NCI-H187 (cell line): ENCODE measurements around the gene CCDC196.
"Not testable (repeated sequence)": the region's sequence is repeated elsewhere in the genome, so short reads cannot be mapped to it uniquely, and the experiment has no call there.

ENCODE experiments used
- DNase-seq, 2 experiments: peaks; one replicate each; lab custom pipeline; 2025; lab: John Stamatoyannopoulos, UW

CCDC196 gene

GRCh38 chr14:66495218-66496098, 9.3 kb downstream of the CCDC196 start:
- peak in 1 of 2 experiments; percentile 21 for DNase-seq

DNA sequence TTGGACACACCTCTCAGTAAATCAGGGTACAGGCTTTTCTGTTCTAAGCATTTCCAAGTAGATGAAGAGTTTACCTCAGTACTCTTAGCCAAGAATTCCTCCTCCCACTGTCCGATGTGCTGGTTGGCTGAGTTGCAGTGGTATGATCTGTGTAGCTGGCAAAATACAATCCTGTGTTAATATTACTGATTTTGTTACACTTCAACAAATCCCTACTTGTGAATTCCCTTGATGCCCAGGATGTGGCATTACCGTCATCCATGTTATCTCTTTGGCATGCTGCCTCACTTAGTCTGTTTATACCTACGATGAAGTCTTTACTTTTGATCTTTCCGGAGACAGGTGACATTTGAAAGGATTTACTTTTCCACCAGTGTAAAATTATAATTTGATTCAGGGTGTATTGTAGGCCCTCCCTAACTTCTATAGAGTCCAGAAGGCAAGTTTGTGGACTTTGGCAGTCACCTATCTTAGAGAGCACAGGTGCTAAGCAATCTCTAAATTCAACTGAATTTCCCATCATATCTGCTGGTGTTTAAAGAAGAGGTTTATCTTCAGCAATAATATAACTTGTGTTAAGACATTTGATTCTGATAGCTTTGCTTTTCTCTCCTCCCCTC, 10.1 kb downstream of the CCDC196 start:
- DNase-seq, result no peak

GRCh38 chr14:66496911-66497310, 10.7 kb downstream of the CCDC196 start:
- DNase-seq, result no peak

GRCh38 chr14:66498311-66498710, 12.1 kb downstream of the CCDC196 start:
- no peak for DNase-seq

DNA sequence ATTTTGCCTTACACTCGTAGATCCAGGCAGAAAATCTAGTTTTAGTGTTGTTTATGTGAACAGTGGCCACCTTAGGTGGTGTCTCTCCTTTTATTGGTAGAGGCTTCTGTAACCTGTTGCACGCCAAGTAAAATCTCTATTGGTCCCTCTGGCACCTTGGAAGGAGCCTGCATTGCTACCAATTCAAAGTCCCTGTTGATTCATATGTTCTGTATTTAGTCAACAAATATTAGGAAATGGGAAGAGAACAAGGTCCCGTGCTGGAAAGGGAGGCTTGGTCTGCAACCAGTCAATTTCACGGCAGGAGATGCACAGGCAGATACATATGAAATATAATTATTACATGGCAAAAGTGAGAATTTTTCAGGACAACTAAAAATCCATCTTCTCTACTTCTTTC, 15.4 kb downstream of the CCDC196 start:
- DNase-seq, result no peak

- not testable (repeated sequence) for DNase-seq
These were observed 16.7 kb downstream of the CCDC196 start for GRCh38 chr14:66502836-66503235.

DNA sequence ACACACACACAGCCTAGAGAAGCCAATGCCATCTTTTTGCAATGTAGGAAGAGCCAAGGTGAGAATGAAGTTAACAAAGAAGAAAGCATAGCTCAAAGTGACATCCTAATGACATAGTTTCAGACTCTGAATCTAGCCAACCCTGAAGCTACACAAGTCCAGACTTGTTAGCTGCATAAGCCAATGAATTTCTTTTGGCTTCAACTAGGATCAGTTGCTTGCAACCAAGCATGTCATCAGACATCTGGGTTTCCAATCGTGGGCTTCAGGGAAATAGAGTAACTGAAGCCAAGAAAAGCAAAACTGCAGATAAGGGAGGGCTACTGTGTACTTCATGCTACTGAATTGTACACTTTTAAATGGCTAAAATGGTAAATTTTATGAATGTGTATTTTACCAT, 17.4 kb downstream of the CCDC196 start:
- DNase-seq, result no peak

GRCh38 chr14:66507181-66507721, 21.1 kb downstream of the CCDC196 start:
- DNase-seq, result peak; percentile 70 to 97

DNA sequence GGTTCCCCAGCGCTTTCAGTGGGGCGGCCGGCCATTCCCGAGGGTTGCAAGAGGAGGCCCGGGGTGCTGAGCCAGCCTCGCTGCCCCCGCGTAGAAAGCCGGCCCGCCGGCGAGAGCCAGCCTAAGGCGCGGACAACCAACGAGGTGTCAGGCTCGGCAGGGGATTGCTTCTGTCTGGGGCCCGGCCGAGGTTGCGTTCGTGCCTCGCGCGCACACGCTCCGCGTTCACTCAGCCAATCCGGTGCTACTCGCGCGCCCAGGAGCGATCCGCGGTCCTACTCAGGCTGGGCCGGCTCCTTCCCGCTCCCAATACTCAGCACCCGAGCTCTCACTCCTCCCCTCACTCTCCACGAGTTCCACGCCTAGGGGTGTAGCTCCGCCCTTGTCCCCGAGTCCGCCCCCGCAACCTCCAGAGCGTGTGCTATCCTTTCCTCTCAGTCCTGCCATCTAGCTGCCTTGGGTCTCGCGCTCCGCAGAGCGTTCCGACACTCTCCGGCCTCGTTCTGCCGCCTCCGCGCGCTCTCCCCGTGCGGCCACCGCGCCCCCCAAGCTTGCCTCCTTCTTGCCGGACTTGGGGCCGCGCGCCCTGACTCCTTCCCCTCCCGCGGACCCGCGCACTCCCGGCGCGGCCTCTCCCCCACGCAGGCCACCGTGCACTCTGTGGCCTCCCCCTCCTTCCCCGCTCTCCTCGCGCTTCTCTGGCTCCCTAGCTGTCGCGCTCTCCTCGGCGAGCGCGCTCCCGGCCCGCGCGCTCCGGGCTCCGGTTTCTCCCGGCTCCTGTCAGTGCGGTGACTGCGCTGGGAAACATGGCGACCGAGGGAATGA, 21.8 kb downstream of the CCDC196 start, which contains the start of gene GPHN:
Gene GPHN, plus strand, starts transcription at position 426 of the 825 bp plus-strand sequence.
- DNase-seq, result peak; percentile 97 to 98

DNA sequence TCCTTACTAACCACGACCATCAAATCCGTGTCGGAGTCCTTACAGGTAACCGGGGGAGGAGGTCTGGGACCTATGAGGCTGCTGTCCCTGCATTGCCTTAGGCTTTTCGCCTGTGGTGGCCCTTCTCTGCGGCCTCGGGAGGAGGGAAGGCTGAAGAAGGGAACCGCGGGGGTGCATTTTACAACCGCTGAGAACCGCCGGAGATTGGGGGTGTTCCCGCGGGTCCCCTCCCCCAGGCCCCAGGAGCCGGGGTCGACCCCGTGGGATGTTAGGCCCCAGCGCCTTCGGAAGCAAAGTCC, 22.3 kb downstream of the CCDC196 start:
- DNase-seq, result no peak

DNA sequence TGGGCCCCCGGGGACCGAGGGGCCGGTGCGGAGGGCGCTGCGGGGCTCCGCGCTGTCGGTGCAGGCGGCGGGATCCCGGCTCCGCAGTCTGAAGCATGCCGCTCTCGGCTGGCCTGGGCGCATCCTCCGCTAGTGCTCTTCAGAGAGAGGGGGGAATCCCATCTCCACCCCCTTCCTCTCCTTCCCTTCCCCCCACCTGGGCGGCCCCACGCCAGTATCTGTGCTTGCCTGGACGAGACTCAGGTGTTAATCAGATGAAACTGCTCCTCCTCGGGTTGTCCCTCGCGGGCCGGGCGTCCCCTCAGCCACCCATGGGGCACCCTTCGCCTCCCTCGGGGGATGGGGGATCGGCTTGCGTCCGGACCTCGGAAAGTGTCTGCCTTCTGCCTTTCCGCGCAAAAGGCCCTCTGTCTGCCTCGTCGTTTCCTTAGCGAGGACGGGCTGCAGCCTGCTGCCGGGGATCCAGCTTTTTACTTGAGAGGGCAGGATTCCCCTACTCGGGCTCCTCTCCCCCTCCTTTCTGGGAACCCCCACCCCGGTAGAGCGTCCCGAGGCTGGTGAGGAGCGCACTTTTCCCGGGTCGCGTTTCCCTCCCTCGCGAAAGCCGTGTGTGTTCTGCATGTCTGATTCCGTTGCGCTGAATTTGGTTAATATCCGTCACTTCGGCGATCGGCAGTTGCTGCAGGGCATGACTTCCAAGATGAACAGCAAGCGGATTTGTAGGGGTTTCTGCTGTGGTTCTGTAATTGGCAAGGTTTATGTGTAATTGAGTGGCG, 22.9 kb downstream of the CCDC196 start:
- peak; percentile 28 to 34 for DNase-seq

- no peak for DNase-seq
These were observed 23.7 kb downstream of the CCDC196 start for GRCh38 chr14:66509874-66510273.

DNA sequence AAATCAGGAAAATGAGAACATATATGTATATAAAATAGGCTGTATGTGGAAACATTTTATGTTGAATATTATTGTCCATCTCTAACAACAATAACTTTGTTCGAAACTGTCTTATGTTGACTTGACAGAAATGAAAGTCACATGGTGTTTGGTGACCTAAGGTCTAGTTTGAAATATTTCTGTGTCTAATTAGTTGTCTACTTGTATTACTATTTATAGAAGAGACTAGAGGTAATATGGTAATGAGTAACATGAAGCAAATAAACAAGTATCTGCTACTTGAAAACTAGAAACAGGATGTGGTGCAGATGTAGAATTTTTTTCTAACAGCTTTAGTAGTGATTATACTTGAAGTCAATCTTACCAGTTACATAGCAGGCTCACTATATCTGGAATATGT, 25.7 kb downstream of the CCDC196 start:
- DNase-seq, result no peak

DNA sequence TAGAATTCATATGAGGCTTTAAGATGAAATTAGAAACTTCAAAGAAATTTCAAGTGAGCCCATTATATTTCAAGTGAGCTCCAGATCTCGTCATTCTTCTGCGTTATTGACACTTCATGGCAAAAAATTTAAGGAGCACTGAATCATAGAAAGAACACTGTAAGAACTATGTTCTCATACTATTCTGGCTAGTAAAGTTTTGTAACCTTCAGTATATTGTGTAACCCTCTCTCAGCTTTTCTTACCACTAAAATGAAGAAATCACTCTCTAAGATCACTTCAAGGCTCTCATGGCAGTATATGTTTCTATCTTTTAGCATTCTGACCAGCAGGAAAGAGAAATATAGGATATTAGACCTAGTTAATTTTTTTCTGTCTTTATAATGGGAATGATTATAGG, 28.0 kb downstream of the CCDC196 start:
- no peak for DNase-seq

DNA sequence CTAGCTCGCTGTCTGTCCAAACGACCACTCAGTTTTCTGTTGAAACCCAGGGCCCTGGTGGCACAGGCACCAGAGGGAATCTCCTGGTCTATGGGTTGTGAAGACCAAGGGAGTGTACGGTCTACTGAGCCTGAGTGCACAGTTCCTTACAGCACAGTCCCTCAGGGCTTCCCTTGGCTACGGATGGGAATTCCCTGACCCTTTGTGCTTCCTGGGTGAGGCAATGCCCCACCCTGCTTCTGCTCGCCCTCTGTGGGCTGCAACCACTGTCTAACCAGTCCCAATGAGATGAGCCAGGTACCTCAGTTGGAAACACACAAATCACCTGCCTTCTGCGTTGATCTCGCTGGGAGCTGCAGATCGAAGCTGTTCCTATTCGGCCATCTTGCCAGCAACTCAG, 44.4 kb downstream of the CCDC196 start:
- no peak for DNase-seq

- no peak for DNase-seq
These were observed 52.9 kb downstream of the CCDC196 start for GRCh38 chr14:66539034-66539433.

DNA sequence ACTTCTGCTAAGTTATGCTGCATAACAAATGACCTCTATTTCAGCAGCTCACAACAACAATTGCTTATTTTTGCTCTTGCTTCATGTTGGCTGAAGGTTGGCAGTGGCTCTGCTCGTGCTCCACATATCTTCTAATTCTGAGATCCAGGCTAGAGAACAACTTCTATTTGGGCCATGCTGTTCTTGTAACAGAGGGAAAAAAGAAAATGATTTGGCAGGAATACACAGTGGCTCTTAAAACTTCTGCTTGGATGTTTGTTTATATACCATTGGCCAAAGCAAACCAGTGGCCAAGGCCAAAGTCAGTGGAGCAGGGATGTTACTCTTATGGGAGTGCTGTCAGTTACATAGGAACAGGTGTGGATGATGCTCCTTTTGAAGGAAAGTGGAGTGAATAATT, 53.9 kb downstream of the CCDC196 start:
- DNase-seq, result no peak

DNA sequence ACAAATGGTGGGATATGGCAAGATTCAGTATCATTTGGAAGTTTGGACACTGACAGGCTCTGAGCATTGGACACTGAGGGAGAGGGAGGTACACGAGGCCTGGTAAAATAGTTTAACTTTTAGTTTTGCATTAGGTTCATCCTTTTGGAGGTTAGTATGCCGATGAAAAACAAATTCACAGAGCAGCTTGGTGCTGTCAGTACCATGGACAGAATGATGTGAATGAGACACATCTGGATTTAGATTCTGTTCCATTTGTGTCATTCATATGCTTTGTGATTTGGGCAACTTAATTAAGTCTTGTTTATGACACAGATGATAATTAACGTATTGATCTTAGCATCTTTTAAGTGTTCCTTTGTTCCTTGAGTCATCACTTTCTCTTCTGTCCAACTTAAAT, 55.5 kb downstream of the CCDC196 start:
- DNase-seq, result no peak

GRCh38 chr14:66543996-66544395, 57.8 kb downstream of the CCDC196 start:
- no peak for DNase-seq

- not testable (repeated sequence) for DNase-seq
These were observed 59.0 kb downstream of the CCDC196 start for GRCh38 chr14:66545191-66545590.

- DNase-seq, result not testable (repeated sequence)
These were observed 59.6 kb downstream of the CCDC196 start for GRCh38 chr14:66545751-66546150.
